Stimulated activated effector memory CD8-positive, alpha-beta T cell treated with anti-CD3 and anti-CD28 coated beads, Interleukin-12 subunit alpha, Interleukin-12 subunit beta, amount 100 ng/mL, for 72 hours (primary cell): ENCODE measurements around the gene ENTPD2.
A peak's percentile ranks its signal among the peaks of the same experiment; 100 is the strongest.
"Not testable (repeated sequence)": the region's sequence is repeated elsewhere in the genome, so short reads cannot be mapped to it uniquely, and the experiment has no call there.

ENCODE experiments used
- ATAC-seq: fragments of 150-1000 bp; cut with Tn5 transposase; 2 replicates; pipeline ENCODE4 v1.10.0; 2021
- DNase-seq, 2 donors: peaks; one replicate each; pipeline ENCODE4 v3.0.0; 2021 to 2022; ENCODE audit warnings: low spot score in 2 of 2
- H3K27ac Mint-ChIP-seq: one replicate; pipeline ENCODE4 v1.8.0; 2022; ENCODE audit warnings: mild to moderate bottlenecking, mixed read lengths
- H3K36me3 Mint-ChIP-seq: one replicate; pipeline ENCODE4 v1.8.0; 2022; ENCODE audit warnings: mild to moderate bottlenecking, mixed read lengths
- H3K4me1 Mint-ChIP-seq: one replicate; pipeline ENCODE4 v1.8.0; 2022; ENCODE audit warnings: mixed read lengths
- H3K4me3 Mint-ChIP-seq: one replicate; pipeline ENCODE4 v1.8.0; 2022; ENCODE audit warnings: mild to moderate bottlenecking, mixed read lengths
- H3K9me3 Mint-ChIP-seq: one replicate; pipeline ENCODE4 v1.8.0; 2022; ENCODE audit warnings: mixed read lengths

ENTPD2 gene

GRCh38 chr9:137033481-137033880 is 20.4 kb downstream of the ENTPD2 start:
- not testable (repeated sequence) for ATAC-seq, H3K27ac Mint-ChIP-seq, DNase-seq, H3K9me3 Mint-ChIP-seq
- H3K4me1 Mint-ChIP-seq = peaks cover 57% of the 10 kb centered on the region
- peak overlapping the region; percentile 82 for H3K4me3 Mint-ChIP-seq
- H3K36me3 Mint-ChIP-seq = peaks cover 28% of the 10 kb centered on the region

- DNase-seq (no peak), ATAC-seq (no peak)
- H3K36me3 Mint-ChIP-seq = peaks cover 22% of the 10 kb centered on the region
- no peaks in the 10 kb centered on the region for H3K9me3 Mint-ChIP-seq
- H3K27ac Mint-ChIP-seq = no peak overlapping the region
- H3K4me3 Mint-ChIP-seq = peak overlapping the region; percentile 82
- peaks cover 57% of the 10 kb centered on the region for H3K4me1 Mint-ChIP-seq
These were observed 21.0 kb downstream of the ENTPD2 start for GRCh38 chr9:137032858-137033257.

GRCh38 chr9:137031904-137032640 is 21.8 kb downstream of the ENTPD2 start, which contains the start of gene FUT7:
FUT7 (minus strand) TSS chr9:137032088; CDS start chr9:137031991, 97 bp downstream.
- Mint-ChIP-seq H3K36me3 (peaks cover 16% of the 10 kb centered on the region), H3K4me3 (peak within 1 kb of the TSS; percentile 82), H3K4me1 (peaks cover 61% of the 10 kb centered on the region), H3K9me3 (no peaks in the 10 kb centered on the region), H3K27ac (peak within 1 kb of the TSS; percentile 89)
- DNase-seq = peak in 1 of 2 donors; percentile 31
- peak; percentile 44 for ATAC-seq

GRCh38 chr9:137030538-137031527 is 23.0 kb downstream of the ENTPD2 start:
- Mint-ChIP-seq H3K4me3 (peak overlapping the region; percentile 82), H3K9me3 (no peaks in the 10 kb centered on the region), H3K4me1 (peaks cover 73% of the 10 kb centered on the region), H3K27ac (peak overlapping the region; percentile 89), H3K36me3 (peaks cover 16% of the 10 kb centered on the region)
- ATAC-seq = peak; percentile 5
- DNase-seq = peak; percentile 60 to 88

DNA sequence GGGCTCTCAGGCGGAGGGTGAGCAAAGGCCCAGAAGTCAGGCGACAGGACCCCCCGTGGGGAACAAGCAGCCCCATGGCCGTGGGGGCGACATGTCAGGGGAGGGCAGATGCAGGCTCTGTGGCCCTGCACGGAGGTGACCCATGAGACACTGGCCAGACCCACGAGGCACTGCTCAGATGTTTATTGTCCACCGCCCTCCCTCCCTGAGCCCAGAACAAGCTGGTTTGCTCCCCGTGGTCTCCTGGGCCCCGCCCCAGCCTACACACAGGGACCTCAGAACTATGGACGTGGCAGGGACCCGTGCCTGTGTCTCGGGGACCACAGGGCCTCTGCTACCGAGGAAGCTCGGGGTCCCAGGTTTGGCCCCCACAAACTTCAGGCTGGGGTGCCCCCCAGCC is 23.9 kb downstream of the ENTPD2 start:
- ATAC-seq (no peak), DNase-seq (peak in 1 of 2 donors; percentile 73)
- H3K4me3 Mint-ChIP-seq = peak overlapping the region; percentile 82
- H3K4me1 Mint-ChIP-seq = peaks cover 69% of the 10 kb centered on the region
- peaks cover 12% of the 10 kb centered on the region for H3K36me3 Mint-ChIP-seq
- H3K9me3 Mint-ChIP-seq = no peaks in the 10 kb centered on the region
- peak overlapping the region; percentile 89 for H3K27ac Mint-ChIP-seq

DNA sequence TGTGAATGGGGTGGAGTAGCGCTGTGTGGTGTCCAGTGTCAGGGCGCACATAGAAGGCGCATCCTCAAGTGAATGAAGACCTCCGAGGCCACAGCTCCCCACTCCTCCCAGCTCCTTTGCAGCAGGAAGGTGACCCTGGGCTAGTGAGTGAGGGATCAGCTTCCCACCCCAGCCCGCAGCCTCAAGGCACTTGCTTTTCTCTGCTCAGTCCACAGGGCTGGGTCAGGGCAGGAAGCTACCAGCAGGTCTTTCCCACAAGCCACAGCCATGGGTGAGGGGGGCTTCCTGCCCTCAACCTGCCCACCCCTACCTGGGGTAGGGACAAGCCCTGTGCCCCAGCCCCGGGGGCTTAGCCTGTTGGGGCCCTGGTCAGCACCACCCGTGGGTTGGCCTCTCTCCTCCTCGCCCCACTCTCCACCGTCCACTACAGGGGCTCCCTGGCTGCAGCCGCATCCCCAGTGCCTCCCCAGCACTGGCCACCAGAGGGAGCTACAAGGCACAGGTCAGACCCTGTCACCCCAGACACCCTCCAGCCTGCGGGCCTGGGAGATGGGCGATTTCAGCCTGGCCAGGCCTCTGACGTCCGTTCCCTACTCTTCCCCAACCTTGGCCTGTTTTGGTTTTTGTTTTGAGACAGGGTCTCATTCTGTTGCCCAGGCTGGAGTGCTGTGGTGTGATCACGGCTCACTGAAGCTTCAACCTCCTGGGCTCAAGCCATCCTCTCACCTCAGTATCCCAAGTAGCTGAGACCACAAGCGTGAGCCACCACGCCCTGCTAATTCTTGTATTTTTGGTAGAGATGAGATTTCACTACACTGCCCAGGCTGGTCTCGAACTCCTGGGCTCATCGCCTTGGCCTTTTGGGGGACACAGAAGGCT is 24.6 kb downstream of the ENTPD2 start:
- peaks cover 62% of the 10 kb centered on the region for H3K4me1 Mint-ChIP-seq

GRCh38 chr9:137028263-137029057 is 25.4 kb downstream of the ENTPD2 start:
- Mint-ChIP-seq H3K4me3 (peak overlapping the region; percentile 82), H3K9me3 (no peaks in the 10 kb centered on the region), H3K27ac (no peak overlapping the region), H3K4me1 (peaks cover 61% of the 10 kb centered on the region), H3K36me3 (peaks cover 6% of the 10 kb centered on the region)
- peak; percentile 71 to 85 for DNase-seq
- ATAC-seq = peak; percentile 57

More for the DNA sequence above, 24.6 kb downstream of the ENTPD2 start:
- ATAC-seq = peak; percentile 59
- Mint-ChIP-seq H3K9me3 (no peaks in the 10 kb centered on the region), H3K27ac (no peak overlapping the region), H3K36me3 (peaks cover 6% of the 10 kb centered on the region), H3K4me3 (peak overlapping the region; percentile 82)
- peak; percentile 90 to 96 for DNase-seq

- Mint-ChIP-seq H3K4me1 (peaks cover 54% of the 10 kb centered on the region), H3K36me3 (peaks cover 6% of the 10 kb centered on the region), H3K27ac (peak within 1 kb of the TSS; percentile 74), H3K9me3 (no peaks in the 10 kb centered on the region), H3K4me3 (peak within 1 kb of the TSS; percentile 82)
- DNase-seq (no peak), ATAC-seq (no peak)
These were observed 26.2 kb downstream of the ENTPD2 start, which contains the start of gene ABCA2 for GRCh38 chr9:137027369-137028262. ABCA2 (minus strand) TSS chr9:137028237; CDS start chr9:137028140, 97 bp downstream.

DNA sequence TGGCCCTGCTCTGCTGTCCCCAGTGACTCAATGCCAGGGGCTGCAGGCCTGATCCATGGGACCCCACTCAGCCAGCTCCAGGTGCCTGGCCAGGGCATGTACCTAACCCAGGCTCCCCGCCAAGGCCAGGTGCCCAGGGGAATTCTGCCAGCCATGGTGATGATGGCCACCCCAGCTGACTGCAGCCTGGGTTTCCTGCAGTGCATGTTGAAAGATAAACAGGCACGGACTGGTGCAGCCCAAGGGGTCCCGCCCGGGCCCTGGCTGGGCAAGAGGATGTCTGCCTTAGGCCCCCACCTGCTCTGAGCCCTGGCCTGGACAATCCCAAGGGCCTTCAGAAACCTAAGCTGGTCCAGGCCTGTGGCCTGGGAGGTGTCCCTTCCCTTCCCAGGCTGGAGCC is 27.0 kb downstream of the ENTPD2 start:
- no peak for DNase-seq
- Mint-ChIP-seq H3K36me3 (peaks cover 12% of the 10 kb centered on the region), H3K27ac (peak overlapping the region; percentile 74), H3K4me3 (peak overlapping the region; percentile 77), H3K9me3 (no peaks in the 10 kb centered on the region), H3K4me1 (peaks cover 52% of the 10 kb centered on the region)
- no peak for ATAC-seq

DNA sequence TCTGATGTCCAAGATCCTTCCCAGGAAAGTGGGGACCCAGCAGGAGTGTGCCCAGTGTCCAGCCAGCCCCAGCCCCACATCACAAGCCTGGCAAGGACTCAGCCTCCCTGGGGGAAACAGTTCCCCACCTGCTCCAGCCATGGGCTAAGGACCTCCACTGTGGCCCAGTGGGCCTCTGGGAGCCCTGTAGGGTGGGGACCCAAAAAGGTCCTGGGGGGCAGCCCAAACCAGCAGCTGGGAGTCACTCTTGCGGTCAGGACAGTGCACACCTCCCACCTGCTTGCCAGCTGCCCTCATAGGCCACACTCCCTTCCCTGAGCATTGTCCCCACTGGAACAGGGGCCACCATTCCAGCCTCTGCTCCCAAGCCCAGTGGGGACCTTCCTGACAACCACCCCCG is 27.5 kb downstream of the ENTPD2 start:
- Mint-ChIP-seq H3K27ac (no peak overlapping the region), H3K36me3 (peaks cover 15% of the 10 kb centered on the region), H3K4me1 (peaks cover 49% of the 10 kb centered on the region), H3K9me3 (no peaks in the 10 kb centered on the region), H3K4me3 (peak overlapping the region; percentile 77)
- DNase-seq = no peak
- ATAC-seq = no peak

- ATAC-seq (no peak), DNase-seq (no peak)
- Mint-ChIP-seq H3K4me3 (no peak overlapping the region), H3K27ac (no peak overlapping the region), H3K4me1 (peaks cover 43% of the 10 kb centered on the region), H3K36me3 (peaks cover 15% of the 10 kb centered on the region), H3K9me3 (no peaks in the 10 kb centered on the region)
These were observed 28.3 kb downstream of the ENTPD2 start for GRCh38 chr9:137025517-137025966.

- Mint-ChIP-seq H3K4me1 (peaks cover 25% of the 10 kb centered on the region), H3K4me3 (no peak overlapping the region), H3K36me3 (peaks cover 21% of the 10 kb centered on the region), H3K27ac (no peak overlapping the region), H3K9me3 (no peaks in the 10 kb centered on the region)
- no peak for ATAC-seq
- no peak for DNase-seq
These were observed 30.3 kb downstream of the ENTPD2 start for GRCh38 chr9:137023583-137023991.

GRCh38 chr9:137023157-137023556 is 30.7 kb downstream of the ENTPD2 start:
- DNase-seq = no peak
- no peak overlapping the region for H3K27ac Mint-ChIP-seq
- H3K4me1 Mint-ChIP-seq = peaks cover 25% of the 10 kb centered on the region
- H3K4me3 Mint-ChIP-seq = no peak overlapping the region
- H3K36me3 Mint-ChIP-seq = peaks cover 21% of the 10 kb centered on the region
- no peaks in the 10 kb centered on the region for H3K9me3 Mint-ChIP-seq
- ATAC-seq = no peak
